Neural progenitor cell (in vitro differentiated cells): ENCODE measurements around the gene GJA3. TPM values are rescaled to one million over a fixed set of nuclear protein-coding genes. Genes with fewer than 3 reads are reported as not detected.
A peak's percentile ranks its signal among the peaks of the same experiment; 100 is the strongest.

Experiments
- DNase-seq: peaks from one replicate; pipeline ENCODE4 v3.0.0-alpha.2; 2016; ENCODE audit warnings: low spot score
- H2AFZ ChIP-seq: fragments of 200-600 bp; sonication (generic); replicated peaks from 2 replicates; pipeline ENCODE4 v1.6.1; 2016; ENCODE audit warnings: antibody characterized with exemption
- H3F3A ChIP-seq: fragments of 200-600 bp; sonication (generic); 2 replicates; pipeline ENCODE4 v1.6.1; 2016; ENCODE audit warnings: antibody characterized with exemption, low read depth
- H3K27ac ChIP-seq: fragments of 200-600 bp; sonication (generic); 2 replicates; pipeline ENCODE4 v1.5.1; 2016; ENCODE audit warnings: mild to moderate bottlenecking
- H3K27me3 ChIP-seq: fragments of 200-600 bp; sonication (generic); 2 replicates; pipeline ENCODE4 v1.6.1; 2016; ENCODE audit warnings: mild to moderate bottlenecking, moderate library complexity
- H3K36me3 ChIP-seq: fragments of 200-600 bp; sonication (generic); 2 replicates; pipeline ENCODE4 v1.5.1; 2016
- H3K4me1 ChIP-seq: fragments of 200-600 bp; sonication (generic); 2 replicates; pipeline ENCODE4 v1.6.1; 2016; ENCODE audit warnings: mixed run types
- H3K4me2 ChIP-seq: fragments of 200-600 bp; sonication (generic); 2 replicates; pipeline ENCODE4 v1.6.1; 2016
- H3K4me3 ChIP-seq: fragments of 200-600 bp; sonication (generic); 2 replicates; pipeline ENCODE4 v1.5.1; 2016
- H3K79me2 ChIP-seq: fragments of 200-600 bp; sonication (generic); 2 replicates; pipeline ENCODE4 v1.6.1; 2016; ENCODE audit warnings: low read depth
- H3K9ac ChIP-seq: fragments of 200-600 bp; sonication (generic); 2 replicates; pipeline ENCODE4 v1.6.1; 2016
- H3K9me3 ChIP-seq: fragments of 200-600 bp; sonication (generic); 2 replicates; pipeline ENCODE4 v1.5.1; 2016; ENCODE audit warnings: low read depth
- H4K20me1 ChIP-seq: fragments of 200-600 bp; sonication (generic); 2 replicates; pipeline ENCODE4 v1.6.1; 2016; ENCODE audit warnings: low read depth
- H3K27ac Mint-ChIP-seq: 3 replicates; pipeline ENCODE4 v1.8.0; 2021; ENCODE audit warnings: mixed read lengths
- H3K27me3 Mint-ChIP-seq: 2 replicates; pipeline ENCODE4 v1.8.0; 2022; ENCODE audit warnings: low read depth, mild to moderate bottlenecking, inconsistent platforms, moderate library complexity, mixed read lengths; ENCODE audit not compliant: insufficient read depth
- H3K36me3 Mint-ChIP-seq: 3 replicates; pipeline ENCODE4 v1.8.0; 2021; ENCODE audit warnings: mixed read lengths
- H3K4me1 Mint-ChIP-seq: 3 replicates; pipeline ENCODE4 v1.8.0; 2021; ENCODE audit warnings: mixed read lengths
- H3K4me3 Mint-ChIP-seq: 3 replicates; pipeline ENCODE4 v1.8.0; 2021; ENCODE audit warnings: mild to moderate bottlenecking, moderate library complexity, mixed read lengths
- H3K9me3 Mint-ChIP-seq: 3 replicates; pipeline ENCODE4 v1.8.0; 2020; ENCODE audit warnings: mixed read lengths
- EZH2 ChIP-seq: fragments of 200-600 bp; sonication (generic); IDR thresholded peaks from 2 replicates; pipeline ENCODE4 v1.6.1; 2017; ENCODE audit warnings: antibody characterized with exemption, mild to moderate bottlenecking, moderate library complexity
- EZH2phosphoT487 ChIP-seq: fragments of 200-600 bp; sonication (generic); IDR thresholded peaks from 2 replicates; pipeline ENCODE4 v1.6.1; 2017; ENCODE audit warnings: antibody characterized with exemption
- total RNA-seq: library from RNA; depleted of rRNA; stranded (reverse); fragments of >200 nt; gene quantifications from 2 replicates; pipeline ENCODE4 v1.2.3, GENCODE V29; 2015; ENCODE audit warnings: low replicate concordance
- TF ChIP-seq, protein P1 (sequence below): fragments of 200-600 bp; sonication (generic); IDR thresholded peaks from 2 replicates; pipeline ENCODE4 v1.5.1; 2017; ENCODE audit warnings: antibody characterized with exemption, mild to moderate bottlenecking

GJA3 gene
- total RNA-seq, 1 donor from 2014 or later = 0.17 TPM

DNA sequence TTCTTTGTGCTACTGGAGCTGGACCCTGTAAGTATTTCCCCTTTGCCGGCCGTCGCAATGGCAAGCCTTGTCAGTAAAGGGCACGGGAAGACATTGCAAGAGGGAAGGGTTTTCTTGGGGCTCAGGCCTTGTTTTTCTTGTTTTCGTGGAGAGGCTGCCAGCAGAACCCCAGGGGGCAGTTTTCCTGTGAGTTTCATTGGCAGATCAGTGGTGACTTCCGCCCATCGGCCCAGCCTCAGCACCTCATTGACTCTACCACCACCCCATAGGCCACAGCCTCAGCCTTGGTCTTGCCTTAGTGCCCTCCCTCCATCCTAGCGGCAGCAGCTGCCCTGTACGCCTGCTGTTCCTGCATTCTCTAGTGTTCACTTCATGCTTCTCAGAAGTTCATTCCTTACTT lies 61.5 kb downstream of the GJA3 start:
- no peak for DNase-seq
- no peaks in the 10 kb centered on the region for H4K20me1 ChIP-seq
- H3K36me3 ChIP-seq = no peaks in the 10 kb centered on the region
- H3K9me3 ChIP-seq = no peaks in the 10 kb centered on the region
- no peak overlapping the region for H3K9ac ChIP-seq
- H3K27me3 ChIP-seq = no peaks in the 10 kb centered on the region
- no peak overlapping the region for H3K4me3 ChIP-seq
- Mint-ChIP-seq H3K27me3 (peaks cover 2% of the 10 kb centered on the region), H3K27ac (no peak overlapping the region), H3K4me3 (no peak overlapping the region), H3K9me3 (no peaks in the 10 kb centered on the region), H3K36me3 (no peaks in the 10 kb centered on the region), H3K4me1 (peaks cover 31% of the 10 kb centered on the region)
- TF ChIP-seq EZH2phosphoT487 (no peak), EZH2 (no peak)
- TF ChIP-seq, protein P1, sequence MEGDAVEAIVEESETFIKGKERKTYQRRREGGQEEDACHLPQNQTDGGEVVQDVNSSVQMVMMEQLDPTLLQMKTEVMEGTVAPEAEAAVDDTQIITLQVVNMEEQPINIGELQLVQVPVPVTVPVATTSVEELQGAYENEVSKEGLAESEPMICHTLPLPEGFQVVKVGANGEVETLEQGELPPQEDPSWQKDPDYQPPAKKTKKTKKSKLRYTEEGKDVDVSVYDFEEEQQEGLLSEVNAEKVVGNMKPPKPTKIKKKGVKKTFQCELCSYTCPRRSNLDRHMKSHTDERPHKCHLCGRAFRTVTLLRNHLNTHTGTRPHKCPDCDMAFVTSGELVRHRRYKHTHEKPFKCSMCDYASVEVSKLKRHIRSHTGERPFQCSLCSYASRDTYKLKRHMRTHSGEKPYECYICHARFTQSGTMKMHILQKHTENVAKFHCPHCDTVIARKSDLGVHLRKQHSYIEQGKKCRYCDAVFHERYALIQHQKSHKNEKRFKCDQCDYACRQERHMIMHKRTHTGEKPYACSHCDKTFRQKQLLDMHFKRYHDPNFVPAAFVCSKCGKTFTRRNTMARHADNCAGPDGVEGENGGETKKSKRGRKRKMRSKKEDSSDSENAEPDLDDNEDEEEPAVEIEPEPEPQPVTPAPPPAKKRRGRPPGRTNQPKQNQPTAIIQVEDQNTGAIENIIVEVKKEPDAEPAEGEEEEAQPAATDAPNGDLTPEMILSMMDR = no peak
- H2AFZ ChIP-seq = peak overlapping the region; percentile 40
- no peak overlapping the region for H3K4me2 ChIP-seq
- peaks cover 8% of the 10 kb centered on the region for H3K4me1 ChIP-seq
- no peaks in the 10 kb centered on the region for H3K79me2 ChIP-seq
- no peaks in the 10 kb centered on the region for H3F3A ChIP-seq
- H3K27ac ChIP-seq = no peak overlapping the region

DNA sequence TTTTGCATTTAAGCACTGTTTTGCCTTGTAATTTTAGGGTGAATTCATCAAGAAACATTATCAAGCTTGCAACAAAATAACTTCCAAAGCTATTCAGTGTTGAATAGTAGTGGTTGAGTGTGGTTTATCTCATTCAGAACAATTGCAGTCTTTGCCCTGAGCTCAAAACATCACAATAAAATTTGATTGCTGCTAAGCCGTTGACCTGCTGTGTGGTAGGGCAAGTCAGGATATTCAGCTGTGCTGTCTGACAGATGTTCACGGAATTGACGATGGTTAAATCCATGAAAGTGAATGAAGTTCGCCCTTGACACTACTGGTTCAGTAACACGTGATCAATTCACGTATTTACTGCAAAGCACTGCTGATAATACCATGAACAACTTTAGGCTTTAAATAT lies 66.9 kb downstream of the GJA3 start:
- no peak overlapping the region for H3K4me3 ChIP-seq
- peaks cover under 1% of the 10 kb centered on the region for H3K27me3 Mint-ChIP-seq
- H4K20me1 ChIP-seq = peaks cover 5% of the 10 kb centered on the region
- no peak overlapping the region for H3K27ac ChIP-seq
- H3K36me3 ChIP-seq = no peaks in the 10 kb centered on the region
- H3K79me2 ChIP-seq = no peaks in the 10 kb centered on the region
- H3K4me3 Mint-ChIP-seq = no peak overlapping the region
- H3K36me3 Mint-ChIP-seq = peaks cover 2% of the 10 kb centered on the region
- H3K27me3 ChIP-seq = no peaks in the 10 kb centered on the region
- no peaks in the 10 kb centered on the region for H3K9me3 Mint-ChIP-seq
- no peak overlapping the region for H3K27ac Mint-ChIP-seq
- H3F3A ChIP-seq = peaks cover 36% of the 10 kb centered on the region
- TF ChIP-seq EZH2 = no peak
- TF ChIP-seq, protein P1 = no peak
- TF ChIP-seq EZH2phosphoT487 = no peak
- DNase-seq = no peak
- H3K4me1 Mint-ChIP-seq = peaks cover 22% of the 10 kb centered on the region
- H3K4me2 ChIP-seq = no peak overlapping the region
- H3K9me3 ChIP-seq = no peaks in the 10 kb centered on the region
- no peak overlapping the region for H2AFZ ChIP-seq
- no peak overlapping the region for H3K9ac ChIP-seq
- no peaks in the 10 kb centered on the region for H3K4me1 ChIP-seq

DNA sequence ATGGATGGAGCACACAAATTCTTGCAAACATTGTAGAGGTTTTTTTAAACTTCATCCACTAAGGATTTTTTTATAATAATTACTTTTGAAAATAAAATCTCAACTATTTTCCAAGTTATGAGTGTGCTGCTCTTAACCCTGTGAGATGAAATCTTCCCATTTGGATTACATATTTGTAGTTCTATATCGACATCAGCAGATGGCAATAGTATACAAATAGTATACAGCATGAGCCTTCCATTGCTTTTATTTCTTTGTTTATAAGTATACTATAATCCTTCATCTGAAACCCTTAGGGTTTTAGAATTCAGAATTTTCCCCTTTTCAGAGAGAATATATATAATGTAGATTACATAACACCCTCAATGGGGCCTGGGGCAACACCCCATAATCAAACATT lies 70.5 kb downstream of the GJA3 start:
- no peak overlapping the region for H3K27ac ChIP-seq

More for the DNA sequence above, 70.5 kb downstream of the GJA3 start:
- Mint-ChIP-seq H3K9me3 (no peaks in the 10 kb centered on the region), H3K27me3 (no peaks in the 10 kb centered on the region), H3K36me3 (peaks cover 7% of the 10 kb centered on the region), H3K27ac (no peak overlapping the region), H3K4me1 (peaks cover 17% of the 10 kb centered on the region), H3K4me3 (no peak overlapping the region)
- TF ChIP-seq EZH2 = no peak
- no peak for TF ChIP-seq EZH2phosphoT487
- TF ChIP-seq, protein P1 = peak; percentile 14
- H3K4me2 ChIP-seq = no peak overlapping the region
- peaks cover 65% of the 10 kb centered on the region for H3F3A ChIP-seq
- H2AFZ ChIP-seq = no peak overlapping the region
- H3K9me3 ChIP-seq = no peaks in the 10 kb centered on the region
- H3K79me2 ChIP-seq = no peaks in the 10 kb centered on the region
- H3K9ac ChIP-seq = no peak overlapping the region
- no peak for DNase-seq
- H3K36me3 ChIP-seq = peaks cover 19% of the 10 kb centered on the region
- no peaks in the 10 kb centered on the region for H3K4me1 ChIP-seq
- H3K4me3 ChIP-seq = no peak overlapping the region
- H4K20me1 ChIP-seq = peaks cover 10% of the 10 kb centered on the region
- H3K27me3 ChIP-seq = no peaks in the 10 kb centered on the region

Other genes with a start within 250 kb of the GJA3 start
- gene ZMYM2, start 202.3 kb downstream of the GJA3 start, total RNA-seq = 203 and 303 TPM in 2 replicates
- gene GJB2, start 31.9 kb upstream of the GJA3 start, total RNA-seq = not detected in 2 replicates
- not detected in 2 replicates for gene GJB6, start 71.3 kb upstream of the GJA3 start, total RNA-seq